Fibroblast of gingiva (primary cell): ENCODE measurements around the gene F8.
A peak's percentile ranks its signal among the peaks of the same experiment; 100 is the strongest.
"Not testable (repeated sequence)": the region's sequence is repeated elsewhere in the genome, so short reads cannot be mapped to it uniquely, and the experiment has no call there.

ENCODE experiments used
- DNase-seq: peaks from one replicate; pipeline ENCODE4 v3.0.0-alpha.2; 2011; ENCODE audit warnings: low read depth

Gene F8

DNA sequence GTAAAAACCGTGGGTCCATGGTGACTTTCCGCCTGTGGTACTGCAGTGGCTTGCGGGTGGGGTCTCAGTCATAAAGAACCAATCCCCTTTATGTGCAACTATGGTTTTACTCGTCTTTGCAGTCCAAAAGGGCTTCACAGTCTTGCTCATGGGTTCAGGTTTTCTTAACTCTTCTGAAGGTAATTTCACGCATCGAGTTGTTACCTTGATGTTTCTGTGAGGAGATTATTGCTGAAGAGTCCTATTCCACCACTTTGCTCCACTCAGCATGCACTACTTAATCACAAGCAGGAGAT lies 41.5 kb downstream of the F8 start:
- no peak for DNase-seq

DNA sequence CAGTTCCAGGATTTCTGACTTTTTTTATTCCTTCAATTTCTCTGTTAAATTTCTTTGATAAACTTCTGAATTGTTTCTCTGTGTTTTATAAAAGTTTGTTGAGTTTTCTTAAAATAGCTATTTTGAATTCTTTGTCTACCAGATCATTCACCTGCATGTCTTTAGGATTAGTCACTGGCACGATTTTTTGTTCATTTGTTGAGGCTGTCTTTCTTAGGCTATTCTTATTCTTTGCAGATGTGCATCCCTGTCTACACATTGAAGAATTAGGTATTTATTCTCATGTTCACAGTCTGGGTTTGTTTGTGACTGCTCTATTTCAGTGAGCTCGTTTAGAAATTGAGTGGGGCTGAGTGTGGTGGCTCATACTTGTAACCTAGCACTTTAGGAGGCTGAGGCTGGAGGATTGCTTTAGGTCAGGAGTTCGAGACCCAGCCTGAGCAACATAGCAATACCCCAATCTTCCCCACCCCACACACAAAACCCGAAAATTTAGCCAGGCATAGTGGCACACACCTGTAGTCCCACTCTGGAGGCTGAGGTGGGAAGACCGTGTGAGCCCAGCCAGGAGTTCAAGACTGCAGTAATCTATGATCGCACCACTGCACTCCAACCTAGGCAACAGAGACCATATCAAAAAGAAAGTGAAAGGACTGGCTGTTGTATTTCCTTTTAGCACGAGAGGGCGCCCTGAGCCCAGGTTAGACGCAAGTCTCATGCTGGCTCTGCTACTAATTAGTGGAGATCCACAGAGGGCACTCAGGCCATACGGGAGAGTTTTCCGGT lies 42.0 kb downstream of the F8 start:
- DNase-seq: peak; percentile 48

DNA sequence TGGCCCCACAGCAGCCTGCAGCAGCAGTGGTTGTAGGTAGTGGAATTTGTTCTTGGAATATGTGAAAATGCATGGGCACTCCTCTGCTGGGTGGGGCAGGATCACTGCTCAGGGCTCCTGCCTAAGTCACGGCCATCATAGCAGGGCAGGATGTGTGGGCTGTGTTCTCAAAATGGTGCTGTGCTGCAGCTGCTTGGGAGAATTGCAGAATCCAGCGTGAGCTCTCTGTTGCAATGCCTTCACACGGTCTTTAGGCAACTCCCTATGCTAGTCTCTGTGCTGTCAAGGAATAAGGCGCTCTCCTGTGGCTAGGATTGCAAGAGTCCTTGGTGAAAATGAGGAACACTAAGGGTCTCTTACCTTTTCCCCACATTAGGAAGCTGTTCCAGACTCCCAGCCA lies 42.9 kb downstream of the F8 start:
- no peak for DNase-seq

DNA sequence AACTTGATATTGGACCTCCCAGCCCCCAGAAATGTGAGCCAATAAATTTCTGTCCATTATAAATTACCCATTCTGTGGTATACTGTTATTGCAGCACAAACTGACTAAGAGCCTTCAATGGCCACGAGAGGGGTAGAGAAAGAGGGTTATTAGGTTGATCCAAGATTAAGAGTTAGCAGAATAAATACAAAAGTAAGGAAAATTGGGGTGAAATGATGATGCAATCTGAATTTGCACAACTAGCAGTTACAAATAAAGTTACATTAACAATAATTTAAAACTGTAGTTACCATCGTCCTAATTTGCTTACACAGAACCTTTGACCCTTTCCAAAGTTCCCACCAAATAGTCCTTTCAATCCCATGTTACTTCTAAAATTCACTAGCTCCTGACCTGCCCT lies 54.2 kb downstream of the F8 start:
- no peak for DNase-seq

DNA sequence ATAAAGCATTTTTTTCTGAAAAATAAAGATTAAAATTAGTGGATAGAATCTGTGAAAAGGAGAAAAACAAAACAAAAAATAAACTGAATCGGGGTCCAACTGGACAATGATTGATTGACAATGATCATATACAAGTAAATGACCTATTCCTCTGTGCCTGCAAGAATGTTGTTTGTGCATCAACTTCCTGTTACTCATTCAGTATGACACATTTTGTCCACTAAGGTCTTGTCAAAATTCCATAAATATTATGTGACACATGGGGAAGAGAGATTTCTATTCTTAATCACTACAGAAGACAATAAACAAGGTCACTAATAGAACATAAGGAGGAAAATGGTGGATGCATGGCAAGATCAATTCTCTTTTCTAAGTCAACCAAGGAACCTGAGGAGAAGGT lies 54.9 kb downstream of the F8 start:
- DNase-seq: no peak

DNA sequence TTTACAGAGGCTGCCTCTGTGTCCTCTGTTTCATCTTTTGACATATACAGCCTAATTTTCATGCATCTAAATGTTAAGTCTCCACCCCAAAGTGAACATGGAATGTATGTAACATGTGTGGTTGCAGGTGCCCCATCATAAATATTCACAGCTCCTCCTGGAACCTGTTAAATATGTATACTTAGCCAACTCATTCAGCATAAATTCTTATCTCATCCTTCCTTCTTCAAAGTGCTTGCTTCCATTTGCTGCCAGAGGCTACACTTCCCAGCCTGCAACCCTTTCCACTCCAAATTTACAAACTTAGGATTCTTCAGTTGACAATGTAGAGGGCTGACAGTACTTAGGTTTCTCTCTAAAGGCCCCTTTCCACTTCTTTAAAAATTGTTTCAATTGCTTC lies 60.6 kb downstream of the F8 start:
- no peak for DNase-seq

DNA sequence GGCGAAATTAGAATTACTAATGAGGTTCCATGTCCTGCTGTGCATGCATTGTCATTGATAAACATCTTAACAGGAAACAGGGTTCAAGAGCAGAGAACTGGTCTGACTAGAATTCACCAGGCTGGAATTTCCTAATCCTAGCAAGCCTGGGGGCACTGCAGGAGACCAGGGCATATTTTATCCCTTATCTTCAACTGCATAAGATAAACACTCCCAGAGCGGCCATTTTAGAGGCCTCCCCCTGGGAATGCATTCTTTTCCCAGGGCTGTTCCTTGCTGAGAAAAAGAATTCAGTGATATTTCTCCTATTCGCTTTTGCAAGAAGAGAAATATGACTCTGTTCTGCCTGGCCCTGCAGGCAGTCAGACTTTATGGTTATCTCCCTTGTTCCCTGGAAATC lies 66.7 kb downstream of the F8 start:
- DNase-seq: not testable (repeated sequence)

DNA sequence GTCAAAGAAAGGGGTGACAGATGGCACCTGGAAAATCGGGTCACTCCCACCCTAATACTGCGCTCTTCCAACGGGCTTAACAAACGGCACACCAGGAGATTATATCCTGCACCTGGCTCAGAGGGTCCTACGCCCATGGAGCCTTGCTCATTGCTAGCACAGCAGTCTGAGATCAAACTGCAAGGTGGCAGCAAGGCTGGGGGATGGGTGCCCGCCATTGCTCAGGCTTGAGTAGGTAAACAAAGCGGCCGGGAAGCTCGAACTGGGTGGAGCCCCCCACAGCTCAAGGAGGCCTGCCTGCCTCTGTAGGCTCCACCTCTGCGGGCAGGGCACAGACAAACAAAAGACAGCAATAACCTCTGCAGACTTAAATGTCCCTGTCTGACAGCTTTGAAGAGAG lies 83.3 kb downstream of the F8 start:
- DNase-seq: not testable (repeated sequence)

DNA sequence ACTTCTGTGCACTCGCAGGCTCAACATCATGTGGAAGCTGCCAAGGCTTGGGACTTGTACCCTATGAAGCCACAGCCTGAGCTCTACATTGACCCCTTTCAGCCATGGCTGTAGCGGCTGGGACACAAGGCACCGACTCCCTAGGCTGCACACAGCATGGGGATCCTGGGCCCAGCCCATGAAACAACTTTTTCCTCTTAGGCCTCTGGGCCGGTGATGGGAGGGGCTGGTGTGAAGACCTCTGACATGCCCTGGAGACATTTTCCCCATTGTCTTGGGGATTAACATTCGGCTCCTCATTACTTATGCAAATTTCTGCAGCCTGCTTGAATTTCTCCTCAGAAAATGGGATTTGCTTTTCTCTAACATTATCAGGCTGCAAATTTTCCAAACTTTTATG lies 97.8 kb downstream of the F8 start:
- not testable (repeated sequence) for DNase-seq

DNA sequence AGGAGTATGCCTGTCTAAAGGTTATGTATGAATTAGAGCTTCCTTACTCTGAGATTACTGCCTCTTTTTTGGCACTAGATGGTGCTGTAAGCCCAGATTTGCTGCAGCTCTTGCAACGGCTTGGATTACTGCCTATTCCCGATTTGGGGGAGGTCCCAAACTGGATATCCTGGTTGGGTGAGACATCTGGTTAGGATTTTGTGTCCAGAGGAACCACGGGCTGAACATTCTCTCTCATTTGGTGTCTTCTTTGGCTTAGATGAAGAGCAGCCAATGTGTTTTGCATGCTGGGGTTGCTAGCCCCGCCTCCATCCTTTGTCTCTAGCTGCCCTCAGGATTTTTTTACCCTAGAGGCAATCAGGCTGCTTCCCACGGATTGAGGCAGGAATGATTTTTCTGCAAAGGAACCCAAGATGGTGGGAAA lies 104.5 kb downstream of the F8 start:
- peak; percentile 86 for DNase-seq

DNA sequence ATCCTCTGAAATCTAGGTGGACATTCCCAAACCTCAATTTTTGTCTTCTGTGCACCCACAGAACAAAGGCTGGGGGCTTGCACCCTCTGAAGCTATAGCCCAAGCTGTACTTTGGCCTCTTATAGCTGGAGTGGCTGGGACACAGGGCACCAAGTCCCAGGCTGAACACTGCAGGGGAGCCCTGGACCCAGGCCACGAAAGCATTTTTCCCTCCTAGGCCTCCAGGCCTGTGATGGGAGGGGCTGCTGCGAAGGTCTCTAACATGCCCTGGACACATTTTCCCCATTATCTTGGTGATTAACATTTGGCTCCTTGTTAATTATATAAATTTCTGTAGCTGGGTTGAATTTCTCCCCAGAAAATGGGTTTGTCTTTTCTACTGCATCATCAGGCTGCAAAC lies 108.5 kb downstream of the F8 start:
- DNase-seq: no peak

DNA sequence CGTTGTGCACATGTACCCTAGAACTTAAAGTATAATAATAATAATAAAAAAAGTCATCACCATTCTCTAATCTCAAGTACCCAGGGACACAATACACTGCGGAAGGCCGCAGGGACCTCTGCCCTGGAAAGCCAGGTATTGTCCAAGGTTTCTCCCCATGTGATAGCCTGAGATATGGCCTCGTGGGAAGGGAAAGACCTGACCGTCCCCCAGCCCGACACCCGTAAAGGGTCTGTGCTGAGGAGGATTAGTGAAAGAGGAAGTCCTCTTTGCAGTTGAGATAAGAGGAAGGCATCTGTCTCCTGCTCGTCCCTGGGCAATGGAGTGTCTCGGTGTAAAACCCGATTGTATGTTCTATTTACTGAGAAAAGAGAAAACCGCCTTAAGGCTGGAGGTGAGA lies 112.0 kb downstream of the F8 start:
- DNase-seq: not testable (repeated sequence)

DNA sequence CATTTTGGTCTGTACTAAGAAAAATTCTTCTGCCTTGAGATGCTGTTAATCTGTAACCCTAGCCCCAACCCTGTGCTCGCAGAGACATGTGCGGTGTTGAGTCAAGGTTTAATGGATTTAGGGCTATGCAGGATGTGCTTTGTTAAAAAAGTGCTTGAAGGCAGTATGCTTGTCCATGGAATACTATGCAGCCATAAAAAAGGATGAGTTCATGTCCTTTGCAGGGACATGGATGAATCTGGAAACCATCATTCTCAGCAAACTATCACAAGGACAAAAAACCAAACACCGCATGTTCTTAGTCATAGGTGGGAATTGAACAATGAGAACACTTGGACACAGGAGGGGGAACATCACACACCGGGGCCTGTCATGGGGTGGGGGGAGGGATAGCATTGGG lies 112.5 kb downstream of the F8 start:
- DNase-seq: not testable (repeated sequence)

DNA sequence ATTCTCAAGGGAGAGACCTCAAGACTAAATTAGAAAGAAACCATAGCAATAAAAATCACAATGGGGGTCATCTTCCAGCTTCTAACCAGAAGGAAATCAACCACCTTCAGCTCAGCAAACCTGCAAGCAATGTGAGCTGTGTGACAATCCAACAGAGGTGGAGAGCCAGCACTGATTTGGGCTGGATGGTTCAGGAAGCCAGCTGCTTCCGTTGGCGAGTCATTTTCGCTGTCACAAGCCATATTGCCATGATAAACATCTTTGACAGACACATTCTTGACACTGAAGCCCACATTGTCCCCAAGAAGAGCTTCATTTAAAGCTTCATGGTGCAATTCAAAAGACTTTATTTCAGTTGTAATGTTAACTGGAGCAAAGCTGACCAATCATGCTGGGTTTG lies 113.7 kb downstream of the F8 start:
- no peak for DNase-seq

DNA sequence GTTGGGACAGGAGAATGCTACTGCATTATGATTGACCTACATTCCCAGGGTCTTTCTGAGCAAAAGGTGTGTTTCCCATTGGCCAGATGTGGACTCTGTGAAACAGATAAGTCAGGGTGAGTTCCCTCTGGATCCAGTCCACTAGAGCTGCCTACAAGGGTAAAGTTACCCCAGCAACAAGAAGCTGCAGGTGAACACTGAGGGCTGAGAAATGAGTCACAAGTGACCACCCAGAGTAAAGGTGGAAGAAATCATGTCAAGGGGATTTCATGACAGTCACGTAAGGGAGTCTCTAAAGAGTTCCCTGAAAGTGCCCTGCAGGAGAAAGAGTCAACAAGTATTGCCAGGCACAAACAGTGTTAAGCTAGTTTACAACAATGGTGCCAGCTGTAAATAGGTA lies 120.1 kb downstream of the F8 start:
- DNase-seq: no peak

DNA sequence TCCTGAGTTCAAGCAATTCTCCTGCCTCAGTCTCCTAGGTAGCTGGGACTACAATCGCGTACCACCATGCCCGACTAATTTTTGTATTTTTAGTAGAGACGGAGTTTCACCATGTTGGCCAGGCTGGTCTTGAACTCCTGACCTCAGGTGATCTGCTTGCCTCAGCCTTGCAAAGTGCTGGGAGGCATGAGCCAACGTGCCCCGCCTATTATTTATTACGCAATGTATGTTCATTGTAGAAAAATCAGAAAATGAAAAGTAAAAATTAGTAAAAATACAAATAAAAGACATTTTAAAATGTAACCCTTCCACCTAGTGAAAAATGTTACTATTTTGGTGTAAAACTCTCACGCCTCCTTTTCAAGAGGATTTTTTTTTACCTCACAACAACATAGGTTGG lies 122.2 kb downstream of the F8 start:
- no peak for DNase-seq

DNA sequence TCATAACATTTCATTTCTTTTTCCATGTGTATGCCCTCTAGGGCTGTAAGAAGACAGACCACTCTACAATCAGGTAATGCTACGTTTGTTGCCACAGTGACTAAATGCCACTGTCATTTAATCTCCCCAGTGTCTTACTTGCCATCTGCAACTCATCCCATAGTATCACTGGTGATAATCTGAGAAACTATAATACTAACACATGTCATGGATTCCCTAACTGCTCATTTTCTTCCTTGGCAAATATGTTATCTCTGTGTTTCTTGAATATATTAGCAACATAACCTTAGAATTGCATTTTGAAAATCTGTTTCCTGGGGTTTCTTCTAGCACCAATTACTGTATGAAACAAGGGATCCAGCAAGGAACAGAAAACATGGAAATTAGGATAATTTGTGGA lies 130.2 kb downstream of the F8 start:
- no peak for DNase-seq

DNA sequence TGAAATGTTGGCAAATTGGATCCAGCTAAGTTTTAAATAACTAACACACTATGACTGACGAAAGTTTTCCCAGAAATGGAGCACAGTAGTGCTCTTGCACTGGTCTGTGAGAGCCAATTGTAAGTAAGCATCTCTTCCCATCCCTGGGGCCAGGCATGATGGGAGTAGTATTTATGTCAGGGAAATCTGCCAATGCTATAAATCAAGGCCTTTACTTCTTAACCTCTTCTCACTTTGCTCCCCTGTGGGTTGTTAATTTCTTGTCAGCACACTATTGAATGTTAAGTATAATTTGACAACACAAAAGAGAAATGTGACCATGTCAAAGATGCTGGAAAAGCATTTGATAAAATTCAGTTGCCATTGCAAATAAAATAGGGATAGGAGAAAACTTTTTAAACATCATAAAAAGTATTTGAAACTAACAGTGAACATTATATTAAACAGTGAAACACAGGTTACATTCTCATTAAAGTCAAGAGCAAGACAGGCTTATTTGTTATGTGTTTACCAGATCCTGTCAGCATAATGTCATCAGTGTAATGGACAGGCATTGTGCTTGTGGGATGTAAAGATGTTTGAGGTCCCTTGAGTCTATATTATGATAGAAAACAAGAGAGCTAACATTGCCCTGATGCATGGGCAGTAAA lies 131.4 kb downstream of the F8 start:
- no peak for DNase-seq

DNA sequence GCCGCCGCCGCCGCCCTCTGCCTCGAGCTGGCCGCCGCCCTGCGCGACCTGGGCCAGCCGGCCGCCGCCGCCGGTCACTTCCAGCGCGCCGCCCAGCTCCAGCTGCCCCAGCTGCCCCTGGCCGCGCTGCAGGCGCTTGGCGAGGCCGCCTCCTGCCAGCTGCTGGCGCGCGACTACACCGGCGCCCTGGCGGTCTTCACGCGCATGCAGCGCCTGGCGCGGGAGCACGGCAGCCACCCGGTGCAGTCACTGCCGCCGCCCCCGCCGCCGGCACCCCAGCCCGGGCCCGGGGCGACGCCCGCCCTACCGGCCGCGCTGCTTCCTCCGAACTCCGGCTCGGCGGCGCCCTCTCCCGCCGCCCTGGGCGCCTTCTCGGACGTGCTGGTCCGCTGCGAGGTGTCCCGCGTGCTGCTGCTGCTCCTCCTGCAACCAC lies 135.7 kb downstream of the F8 start:
- not testable (repeated sequence) for DNase-seq

DNA sequence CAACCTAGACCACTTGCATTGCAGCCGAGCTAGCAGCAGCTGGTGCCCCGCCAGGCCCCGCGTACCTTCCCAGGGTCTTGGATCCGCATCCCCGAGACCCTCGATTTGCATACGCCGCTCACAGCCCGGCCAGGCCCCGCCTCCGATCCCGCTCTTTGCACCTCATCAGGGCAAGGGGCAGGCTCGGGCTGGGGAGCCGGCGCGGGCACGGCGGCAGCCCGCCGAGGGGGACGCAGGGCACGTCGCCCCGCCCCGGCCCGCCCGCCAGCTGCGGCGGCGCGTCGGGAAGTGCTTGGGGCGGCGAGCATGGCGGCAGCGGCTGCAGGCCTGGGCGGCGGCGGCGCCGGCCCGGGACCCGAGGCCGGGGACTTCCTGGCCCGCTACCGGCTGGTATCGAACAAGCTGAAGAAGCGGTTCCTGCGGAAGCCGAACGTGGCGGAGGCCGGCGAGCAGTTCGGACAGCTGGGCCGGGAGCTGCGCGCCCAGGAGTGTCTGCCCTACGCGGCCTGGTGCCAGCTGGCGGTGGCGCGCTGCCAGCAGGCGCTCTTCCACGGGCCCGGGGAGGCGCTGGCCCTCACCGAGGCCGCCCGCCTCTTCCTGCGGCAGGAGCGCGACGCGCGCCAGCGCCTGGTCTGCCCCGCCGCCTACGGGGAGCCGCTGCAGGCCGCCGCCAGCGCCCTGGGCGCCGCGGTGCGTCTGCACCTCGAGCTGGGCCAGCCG lies 136.3 kb downstream of the F8 start, which contains the start of gene F8A1:
Gene F8A1, plus strand, starts transcription at position 287 of the 720 bp plus-strand sequence. Its CDS starts 20 bp downstream, at position 307.
- not testable (repeated sequence) for DNase-seq

DNA sequence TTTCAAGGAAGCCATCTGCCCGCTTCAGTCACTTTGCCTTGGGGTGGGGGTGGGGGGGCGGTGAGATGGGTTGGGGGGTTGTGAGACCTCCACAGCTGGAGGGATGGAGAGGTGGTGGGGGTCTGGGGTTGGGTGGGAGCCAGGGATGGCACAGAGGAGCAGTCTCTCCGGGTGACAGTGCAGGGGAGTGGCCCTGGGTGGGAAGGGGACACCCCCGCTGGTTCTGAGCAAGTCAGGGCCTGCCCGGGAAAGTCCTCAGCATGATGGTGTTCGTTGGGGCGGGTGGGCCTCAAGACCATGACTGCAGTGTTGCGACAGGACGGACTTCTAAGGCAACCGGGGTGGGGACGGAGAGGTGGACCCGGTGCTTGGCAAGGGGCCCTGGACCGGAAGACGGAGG lies 137.0 kb downstream of the F8 start:
- DNase-seq: not testable (repeated sequence)

DNA sequence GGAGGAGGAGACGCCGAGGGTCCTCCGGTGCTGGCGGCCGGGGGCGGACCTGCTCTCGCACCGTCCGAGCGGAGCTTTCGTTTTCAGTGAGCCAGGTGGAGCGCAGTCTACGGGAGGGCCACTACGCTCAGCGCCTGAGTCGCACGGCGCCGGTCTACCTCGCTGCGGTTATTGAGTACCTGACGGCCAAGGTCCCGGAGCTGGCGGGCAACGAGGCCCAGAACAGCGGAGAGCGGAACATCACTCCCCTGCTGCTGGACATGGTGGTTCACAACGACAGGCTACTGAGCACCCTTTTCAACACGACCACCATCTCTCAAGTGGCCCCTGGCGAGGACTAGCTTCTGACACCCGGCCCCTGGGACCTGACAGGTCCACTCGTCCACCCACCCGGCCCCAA lies 137.5 kb downstream of the F8 start:
- DNase-seq: not testable (repeated sequence)

DNA sequence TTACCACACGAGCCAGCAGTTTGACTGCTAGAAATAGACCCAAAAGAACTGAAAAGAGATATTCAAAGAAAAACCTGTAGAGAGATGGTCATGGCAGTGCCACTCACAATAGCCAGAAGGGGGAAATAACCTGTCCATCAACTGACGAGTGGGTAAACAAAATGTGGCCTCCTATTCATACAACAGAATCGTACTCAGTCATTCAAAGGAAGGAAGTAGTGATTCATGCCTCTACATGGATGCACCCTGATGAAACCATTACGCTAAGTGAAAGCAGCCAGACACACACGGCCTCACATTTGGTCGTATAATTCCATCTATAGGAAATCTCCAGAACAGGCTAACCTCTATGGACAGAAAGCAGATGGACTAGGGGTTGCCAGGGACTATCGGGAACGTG lies 138.5 kb downstream of the F8 start:
- not testable (repeated sequence) for DNase-seq
